Stimulated activated CD8-positive, alpha-beta memory T cell treated with anti-CD3 and anti-CD28 coated beads, Interleukin-4, amount 100 ng/mL, for 48 hours (primary cell): ENCODE measurements around the gene SCYL1.

Experiments
- DNase-seq: peaks from one replicate; pipeline ENCODE4 v3.0.0-alpha.2; 2020

The SCYL1 gene

DNA sequence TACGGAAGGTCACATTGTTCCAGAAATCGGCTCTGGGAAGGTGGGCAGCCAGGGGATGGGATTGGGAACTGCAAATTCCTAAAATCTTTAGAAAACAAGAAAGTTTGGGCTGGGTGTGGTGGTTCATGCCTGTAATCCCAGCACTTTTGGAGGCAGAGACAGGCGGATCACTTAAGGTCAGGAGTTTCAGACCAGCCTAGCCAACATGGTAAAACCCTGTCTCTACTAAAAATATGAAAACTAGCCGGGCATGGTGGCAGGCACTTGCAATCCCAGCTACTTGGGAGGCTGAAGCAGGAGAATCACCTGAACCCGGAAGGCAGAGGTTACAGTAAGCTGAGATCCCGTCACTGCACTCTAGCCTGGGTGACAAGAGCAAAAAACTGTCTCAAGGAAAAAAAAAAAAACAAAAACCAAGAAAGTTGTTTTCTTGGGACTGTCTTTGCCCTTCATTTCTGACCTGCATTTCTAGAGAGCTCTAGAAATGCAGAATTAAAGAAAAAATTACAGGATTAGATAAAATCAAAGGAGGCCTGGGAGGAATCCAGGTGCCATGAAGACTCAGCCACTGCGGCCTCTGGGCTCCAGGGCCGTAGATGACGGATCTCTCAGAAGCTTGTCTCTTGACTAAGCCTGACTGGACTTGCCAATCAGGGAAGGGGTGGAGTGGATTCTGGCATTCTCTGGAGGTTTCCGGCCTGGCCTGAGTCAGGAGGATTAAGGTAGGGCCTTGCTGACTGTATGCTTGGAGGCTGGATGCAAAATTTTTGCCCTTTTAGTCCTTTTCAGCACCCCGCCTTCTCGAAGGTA lies 31.3 kb upstream of the SCYL1 start:
- DNase-seq: no peak

DNA sequence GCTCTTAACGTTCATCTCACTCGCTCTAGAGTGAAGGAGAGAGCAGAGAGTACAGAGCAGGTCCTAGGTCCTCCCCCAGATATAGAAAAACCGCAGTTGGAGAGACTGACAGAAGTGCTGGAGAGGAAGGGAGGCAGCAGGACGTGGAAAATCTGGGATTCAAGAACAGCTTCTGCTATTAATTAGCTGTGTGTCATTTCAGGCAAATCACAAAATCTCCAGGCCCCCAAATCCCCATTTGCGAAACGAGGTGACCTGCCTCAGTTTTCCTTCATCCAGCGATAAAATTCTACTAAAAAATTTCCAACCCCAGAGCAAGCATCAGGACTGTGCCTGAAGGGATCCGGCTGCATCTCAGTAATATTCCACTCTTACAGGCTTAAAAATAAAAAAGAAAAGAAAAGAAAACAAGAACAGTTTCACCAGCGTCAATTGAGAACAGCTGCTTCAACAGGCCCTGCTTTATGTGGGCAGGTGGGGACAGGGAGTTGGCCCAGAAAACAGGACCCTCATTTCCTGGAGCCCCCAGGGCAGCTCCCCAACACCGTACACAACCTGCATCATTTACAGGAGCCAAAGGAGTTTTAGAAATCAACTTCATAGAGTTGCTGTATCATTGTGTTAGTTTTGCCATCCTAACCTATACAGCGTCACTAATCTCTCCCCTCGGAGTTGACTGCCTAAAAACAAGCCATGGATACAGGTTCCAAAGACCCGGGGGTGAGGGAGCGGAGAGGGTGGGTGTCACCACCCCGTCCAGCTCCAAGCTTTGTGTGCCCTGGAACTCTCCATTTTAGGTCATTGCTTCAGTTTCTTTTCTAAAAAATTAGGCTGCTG lies 28.4 kb upstream of the SCYL1 start:
- no peak for DNase-seq

DNA sequence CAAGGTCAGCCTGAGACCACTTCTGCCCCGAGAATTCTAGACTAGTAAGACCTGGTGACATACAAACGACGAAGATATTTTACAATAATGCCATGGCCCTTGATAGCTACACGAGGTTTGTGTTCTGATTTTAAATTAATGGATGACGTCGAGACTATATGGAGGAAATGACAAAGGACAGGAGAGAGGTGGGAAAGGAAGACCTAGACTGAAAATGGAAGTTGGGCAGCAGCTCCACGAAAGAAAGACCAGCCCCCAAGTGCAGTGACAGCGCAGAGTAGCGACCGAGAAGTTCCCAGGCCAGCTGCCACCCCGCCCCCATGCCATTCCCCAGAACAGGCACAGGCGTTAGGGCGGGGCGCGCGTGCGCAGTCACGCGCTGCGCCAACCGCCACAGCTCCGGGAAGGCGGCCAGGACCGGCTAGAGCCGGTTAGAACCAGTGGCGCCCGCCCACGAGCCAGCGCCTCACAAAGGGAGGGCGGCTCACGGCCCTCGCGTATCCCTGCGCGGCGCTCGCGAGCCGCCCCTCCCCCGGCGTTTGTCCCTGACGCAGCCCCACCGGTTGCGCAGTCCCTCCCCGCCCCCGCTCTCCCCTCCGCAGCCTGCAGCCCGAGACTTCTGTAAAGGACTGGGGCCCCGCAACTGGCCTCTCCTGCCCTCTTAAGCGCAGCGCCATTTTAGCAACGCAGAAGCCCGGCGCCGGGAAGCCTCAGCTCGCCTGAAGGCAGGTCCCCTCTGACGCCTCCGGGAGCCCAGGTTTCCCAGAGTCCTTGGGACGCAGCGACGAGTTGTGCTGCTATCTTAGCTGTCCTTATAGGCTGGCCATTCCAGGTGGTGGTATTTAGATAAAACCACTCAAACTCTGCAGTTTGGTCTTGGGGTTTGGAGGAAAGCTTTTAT lies 27.5 kb upstream of the SCYL1 start:
- DNase-seq: peak; percentile 99

DNA sequence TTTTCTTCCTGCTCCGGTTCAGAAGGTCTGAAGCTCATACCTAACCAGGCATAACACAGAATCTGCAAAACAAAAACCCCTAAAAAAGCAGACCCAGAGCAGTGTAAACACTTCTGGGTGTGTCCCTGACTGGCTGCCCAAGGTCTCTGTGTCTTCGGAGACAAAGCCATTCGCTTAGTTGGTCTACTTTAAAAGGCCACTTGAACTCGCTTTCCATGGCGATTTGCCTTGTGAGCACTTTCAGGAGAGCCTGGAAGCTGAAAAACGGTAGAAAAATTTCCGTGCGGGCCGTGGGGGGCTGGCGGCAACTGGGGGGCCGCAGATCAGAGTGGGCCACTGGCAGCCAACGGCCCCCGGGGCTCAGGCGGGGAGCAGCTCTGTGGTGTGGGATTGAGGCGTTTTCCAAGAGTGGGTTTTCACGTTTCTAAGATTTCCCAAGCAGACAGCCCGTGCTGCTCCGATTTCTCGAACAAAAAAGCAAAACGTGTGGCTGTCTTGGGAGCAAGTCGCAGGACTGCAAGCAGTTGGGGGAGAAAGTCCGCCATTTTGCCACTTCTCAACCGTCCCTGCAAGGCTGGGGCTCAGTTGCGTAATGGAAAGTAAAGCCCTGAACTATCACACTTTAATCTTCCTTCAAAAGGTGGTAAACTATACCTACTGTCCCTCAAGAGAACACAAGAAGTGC lies 26.7 kb upstream of the SCYL1 start:
- DNase-seq: peak; percentile 75

DNA sequence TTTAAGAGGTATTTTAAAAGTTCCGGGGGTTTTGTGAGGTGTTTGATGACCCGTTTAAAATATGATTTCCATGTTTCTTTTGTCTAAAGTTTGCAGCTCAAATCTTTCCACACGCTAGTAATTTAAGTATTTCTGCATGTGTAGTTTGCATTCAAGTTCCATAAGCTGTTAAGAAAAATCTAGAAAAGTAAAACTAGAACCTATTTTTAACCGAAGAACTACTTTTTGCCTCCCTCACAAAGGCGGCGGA lies 26.2 kb upstream of the SCYL1 start:
- no peak for DNase-seq

DNA sequence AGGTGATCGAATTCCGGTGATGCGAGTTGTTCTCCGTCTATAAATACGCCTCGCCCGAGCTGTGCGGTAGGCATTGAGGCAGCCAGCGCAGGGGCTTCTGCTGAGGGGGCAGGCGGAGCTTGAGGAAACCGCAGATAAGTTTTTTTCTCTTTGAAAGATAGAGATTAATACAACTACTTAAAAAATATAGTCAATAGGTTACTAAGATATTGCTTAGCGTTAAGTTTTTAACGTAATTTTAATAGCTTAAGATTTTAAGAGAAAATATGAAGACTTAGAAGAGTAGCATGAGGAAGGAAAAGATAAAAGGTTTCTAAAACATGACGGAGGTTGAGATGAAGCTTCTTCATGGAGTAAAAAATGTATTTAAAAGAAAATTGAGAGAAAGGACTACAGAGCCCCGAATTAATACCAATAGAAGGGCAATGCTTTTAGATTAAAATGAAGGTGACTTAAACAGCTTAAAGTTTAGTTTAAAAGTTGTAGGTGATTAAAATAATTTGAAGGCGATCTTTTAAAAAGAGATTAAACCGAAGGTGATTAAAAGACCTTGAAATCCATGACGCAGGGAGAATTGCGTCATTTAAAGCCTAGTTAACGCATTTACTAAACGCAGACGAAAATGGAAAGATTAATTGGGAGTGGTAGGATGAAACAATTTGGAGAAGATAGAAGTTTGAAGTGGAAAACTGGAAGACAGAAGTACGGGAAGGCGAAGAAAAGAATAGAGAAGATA lies 25.7 kb upstream of the SCYL1 start, which contains the start of gene MALAT1:
Gene MALAT1, plus strand, starts transcription at position 69 of the 736 bp plus-strand sequence.
- peak; percentile 96 for DNase-seq

DNA sequence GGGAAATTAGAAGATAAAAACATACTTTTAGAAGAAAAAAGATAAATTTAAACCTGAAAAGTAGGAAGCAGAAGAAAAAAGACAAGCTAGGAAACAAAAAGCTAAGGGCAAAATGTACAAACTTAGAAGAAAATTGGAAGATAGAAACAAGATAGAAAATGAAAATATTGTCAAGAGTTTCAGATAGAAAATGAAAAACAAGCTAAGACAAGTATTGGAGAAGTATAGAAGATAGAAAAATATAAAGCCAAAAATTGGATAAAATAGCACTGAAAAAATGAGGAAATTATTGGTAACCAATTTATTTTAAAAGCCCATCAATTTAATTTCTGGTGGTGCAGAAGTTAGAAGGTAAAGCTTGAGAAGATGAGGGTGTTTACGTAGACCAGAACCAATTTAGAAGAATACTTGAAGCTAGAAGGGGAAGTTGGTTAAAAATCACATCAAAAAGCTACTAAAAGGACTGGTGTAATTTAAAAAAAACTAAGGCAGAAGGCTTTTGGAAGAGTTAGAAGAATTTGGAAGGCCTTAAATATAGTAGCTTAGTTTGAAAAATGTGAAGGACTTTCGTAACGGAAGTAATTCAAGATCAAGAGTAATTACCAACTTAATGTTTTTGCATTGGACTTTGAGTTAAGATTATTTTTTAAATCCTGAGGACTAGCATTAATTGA lies 25.0 kb upstream of the SCYL1 start:
- DNase-seq: no peak

DNA sequence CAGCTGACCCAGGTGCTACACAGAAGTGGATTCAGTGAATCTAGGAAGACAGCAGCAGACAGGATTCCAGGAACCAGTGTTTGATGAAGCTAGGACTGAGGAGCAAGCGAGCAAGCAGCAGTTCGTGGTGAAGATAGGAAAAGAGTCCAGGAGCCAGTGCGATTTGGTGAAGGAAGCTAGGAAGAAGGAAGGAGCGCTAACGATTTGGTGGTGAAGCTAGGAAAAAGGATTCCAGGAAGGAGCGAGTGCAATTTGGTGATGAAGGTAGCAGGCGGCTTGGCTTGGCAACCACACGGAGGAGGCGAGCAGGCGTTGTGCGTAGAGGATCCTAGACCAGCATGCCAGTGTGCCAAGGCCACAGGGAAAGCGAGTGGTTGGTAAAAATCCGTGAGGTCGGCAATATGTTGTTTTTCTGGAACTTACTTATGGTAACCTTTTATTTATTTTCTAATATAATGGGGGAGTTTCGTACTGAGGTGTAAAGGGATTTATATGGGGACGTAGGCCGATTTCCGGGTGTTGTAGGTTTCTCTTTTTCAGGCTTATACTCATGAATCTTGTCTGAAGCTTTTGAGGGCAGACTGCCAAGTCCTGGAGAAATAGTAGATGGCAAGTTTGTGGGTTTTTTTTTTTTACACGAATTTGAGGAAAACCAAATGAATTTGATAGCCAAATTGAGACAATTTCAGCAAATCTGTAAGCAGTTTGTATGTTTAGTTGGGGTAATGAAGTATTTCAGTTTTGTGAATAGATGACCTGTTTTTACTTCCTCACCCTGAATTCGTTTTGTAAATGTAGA lies 24.3 kb upstream of the SCYL1 start:
- DNase-seq: peak; percentile 71

DNA sequence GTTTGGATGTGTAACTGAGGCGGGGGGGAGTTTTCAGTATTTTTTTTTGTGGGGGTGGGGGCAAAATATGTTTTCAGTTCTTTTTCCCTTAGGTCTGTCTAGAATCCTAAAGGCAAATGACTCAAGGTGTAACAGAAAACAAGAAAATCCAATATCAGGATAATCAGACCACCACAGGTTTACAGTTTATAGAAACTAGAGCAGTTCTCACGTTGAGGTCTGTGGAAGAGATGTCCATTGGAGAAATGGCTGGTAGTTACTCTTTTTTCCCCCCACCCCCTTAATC lies 23.8 kb upstream of the SCYL1 start:
- DNase-seq: no peak

DNA sequence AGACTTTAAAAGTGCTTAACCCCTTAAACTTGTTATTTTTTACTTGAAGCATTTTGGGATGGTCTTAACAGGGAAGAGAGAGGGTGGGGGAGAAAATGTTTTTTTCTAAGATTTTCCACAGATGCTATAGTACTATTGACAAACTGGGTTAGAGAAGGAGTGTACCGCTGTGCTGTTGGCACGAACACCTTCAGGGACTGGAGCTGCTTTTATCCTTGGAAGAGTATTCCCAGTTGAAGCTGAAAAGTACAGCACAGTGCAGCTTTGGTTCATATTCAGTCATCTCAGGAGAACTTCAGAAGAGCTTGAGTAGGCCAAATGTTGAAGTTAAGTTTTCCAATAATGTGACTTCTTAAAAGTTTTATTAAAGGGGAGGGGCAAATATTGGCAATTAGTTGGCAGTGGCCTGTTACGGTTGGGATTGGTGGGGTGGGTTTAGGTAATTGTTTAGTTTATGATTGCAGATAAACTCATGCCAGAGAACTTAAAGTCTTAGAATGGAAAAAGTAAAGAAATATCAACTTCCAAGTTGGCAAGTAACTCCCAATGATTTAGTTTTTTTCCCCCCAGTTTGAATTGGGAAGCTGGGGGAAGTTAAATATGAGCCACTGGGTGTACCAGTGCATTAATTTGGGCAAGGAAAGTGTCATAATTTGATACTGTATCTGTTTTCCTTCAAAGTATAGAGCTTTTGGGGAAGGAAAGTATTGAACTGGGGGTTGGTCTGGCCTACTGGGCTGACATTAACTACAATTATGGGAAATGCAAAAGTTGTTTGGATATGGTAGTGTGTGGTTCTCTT lies 23.2 kb upstream of the SCYL1 start:
- no peak for DNase-seq

DNA sequence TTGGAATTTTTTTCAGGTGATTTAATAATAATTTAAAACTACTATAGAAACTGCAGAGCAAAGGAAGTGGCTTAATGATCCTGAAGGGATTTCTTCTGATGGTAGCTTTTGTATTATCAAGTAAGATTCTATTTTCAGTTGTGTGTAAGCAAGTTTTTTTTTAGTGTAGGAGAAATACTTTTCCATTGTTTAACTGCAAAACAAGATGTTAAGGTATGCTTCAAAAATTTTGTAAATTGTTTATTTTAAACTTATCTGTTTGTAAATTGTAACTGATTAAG lies 22.7 kb upstream of the SCYL1 start:
- DNase-seq: no peak

DNA sequence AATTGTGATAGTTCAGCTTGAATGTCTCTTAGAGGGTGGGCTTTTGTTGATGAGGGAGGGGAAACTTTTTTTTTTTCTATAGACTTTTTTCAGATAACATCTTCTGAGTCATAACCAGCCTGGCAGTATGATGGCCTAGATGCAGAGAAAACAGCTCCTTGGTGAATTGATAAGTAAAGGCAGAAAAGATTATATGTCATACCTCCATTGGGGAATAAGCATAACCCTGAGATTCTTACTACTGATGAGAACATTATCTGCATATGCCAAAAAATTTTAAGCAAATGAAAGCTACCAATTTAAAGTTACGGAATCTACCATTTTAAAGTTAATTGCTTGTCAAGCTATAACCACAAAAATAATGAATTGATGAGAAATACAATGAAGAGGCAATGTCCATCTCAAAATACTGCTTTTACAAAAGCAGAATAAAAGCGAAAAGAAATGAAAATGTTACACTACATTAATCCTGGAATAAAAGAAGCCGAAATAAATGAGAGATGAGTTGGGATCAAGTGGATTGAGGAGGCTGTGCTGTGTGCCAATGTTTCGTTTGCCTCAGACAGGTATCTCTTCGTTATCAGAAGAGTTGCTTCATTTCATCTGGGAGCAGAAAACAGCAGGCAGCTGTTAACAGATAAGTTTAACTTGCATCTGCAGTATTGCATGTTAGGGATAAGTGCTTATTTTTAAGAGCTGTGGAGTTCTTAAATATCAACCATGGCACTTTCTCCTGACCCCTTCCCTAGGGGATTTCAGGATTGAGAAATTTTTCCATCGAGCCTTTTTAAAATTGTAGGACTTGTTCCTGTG lies 22.1 kb upstream of the SCYL1 start:
- no peak for DNase-seq

DNA sequence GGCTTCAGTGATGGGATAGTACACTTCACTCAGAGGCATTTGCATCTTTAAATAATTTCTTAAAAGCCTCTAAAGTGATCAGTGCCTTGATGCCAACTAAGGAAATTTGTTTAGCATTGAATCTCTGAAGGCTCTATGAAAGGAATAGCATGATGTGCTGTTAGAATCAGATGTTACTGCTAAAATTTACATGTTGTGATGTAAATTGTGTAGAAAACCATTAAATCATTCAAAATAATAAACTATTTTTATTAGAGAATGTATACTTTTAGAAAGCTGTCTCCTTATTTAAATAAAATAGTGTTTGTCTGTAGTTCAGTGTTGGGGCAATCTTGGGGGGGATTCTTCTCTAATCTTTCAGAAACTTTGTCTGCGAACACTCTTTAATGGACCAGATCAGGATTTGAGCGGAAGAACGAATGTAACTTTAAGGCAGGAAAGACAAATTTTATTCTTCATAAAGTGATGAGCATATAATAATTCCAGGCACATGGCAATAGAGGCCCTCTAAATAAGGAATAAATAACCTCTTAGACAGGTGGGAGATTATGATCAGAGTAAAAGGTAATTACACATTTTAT lies 21.4 kb upstream of the SCYL1 start:
- DNase-seq: no peak

DNA sequence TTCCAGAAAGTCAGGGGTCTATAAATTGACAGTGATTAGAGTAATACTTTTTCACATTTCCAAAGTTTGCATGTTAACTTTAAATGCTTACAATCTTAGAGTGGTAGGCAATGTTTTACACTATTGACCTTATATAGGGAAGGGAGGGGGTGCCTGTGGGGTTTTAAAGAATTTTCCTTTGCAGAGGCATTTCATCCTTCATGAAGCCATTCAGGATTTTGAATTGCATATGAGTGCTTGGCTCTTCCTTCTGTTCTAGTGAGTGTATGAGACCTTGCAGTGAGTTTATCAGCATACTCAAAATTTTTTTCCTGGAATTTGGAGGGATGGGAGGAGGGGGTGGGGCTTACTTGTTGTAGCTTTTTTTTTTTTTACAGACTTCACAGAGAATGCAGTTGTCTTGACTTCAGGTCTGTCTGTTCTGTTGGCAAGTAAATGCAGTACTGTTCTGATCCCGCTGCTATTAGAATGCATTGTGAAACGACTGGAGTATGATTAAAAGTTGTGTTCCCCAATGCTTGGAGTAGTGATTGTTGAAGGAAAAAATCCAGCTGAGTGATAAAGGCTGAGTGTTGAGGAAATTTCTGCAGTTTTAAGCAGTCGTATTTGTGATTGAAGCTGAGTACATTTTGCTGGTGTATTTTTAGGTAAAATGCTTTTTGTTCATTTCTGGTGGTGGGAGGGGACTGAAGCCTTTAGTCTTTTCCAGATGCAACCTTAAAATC lies 20.8 kb upstream of the SCYL1 start:
- DNase-seq: no peak

DNA sequence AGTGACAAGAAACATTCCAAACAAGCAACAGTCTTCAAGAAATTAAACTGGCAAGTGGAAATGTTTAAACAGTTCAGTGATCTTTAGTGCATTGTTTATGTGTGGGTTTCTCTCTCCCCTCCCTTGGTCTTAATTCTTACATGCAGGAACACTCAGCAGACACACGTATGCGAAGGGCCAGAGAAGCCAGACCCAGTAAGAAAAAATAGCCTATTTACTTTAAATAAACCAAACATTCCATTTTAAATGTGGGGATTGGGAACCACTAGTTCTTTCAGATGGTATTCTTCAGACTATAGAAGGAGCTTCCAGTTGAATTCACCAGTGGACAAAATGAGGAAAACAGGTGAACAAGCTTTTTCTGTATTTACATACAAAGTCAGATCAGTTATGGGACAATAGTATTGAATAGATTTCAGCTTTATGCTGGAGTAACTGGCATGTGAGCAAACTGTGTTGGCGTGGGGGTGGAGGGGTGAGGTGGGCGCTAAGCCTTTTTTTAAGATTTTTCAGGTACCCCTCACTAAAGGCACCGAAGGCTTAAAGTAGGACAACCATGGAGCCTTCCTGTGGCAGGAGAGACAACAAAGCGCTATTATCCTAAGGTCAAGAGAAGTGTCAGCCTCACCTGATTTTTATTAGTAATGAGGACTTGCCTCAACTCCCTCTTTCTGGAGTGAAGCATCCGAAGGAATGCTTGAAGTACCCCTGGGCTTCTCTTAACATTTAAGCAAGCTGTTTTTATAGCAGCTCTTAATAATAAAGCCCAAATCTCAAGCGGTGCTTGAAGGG lies 20.0 kb upstream of the SCYL1 start:
- DNase-seq: no peak

DNA sequence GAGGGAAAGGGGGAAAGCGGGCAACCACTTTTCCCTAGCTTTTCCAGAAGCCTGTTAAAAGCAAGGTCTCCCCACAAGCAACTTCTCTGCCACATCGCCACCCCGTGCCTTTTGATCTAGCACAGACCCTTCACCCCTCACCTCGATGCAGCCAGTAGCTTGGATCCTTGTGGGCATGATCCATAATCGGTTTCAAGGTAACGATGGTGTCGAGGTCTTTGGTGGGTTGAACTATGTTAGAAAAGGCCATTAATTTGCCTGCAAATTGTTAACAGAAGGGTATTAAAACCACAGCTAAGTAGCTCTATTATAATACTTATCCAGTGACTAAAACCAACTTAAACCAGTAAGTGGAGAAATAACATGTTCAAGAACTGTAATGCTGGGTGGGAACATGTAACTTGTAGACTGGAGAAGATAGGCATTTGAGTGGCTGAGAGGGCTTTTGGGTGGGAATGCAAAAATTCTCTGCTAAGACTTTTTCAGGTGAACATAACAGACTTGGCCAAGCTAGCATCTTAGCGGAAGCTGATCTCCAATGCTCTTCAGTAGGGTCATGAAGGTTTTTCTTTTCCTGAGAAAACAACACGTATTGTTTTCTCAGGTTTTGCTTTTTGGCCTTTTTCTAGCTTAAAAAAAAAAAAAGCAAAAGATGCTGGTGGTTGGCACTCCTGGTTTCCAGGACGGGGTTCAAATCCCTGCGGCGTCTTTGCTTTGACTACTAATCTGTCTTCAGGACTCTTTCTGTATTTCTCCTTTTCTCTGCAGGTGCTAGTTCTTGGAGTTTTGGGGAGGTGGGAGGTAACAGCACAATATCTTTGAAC lies 19.2 kb upstream of the SCYL1 start:
- no peak for DNase-seq
